ENCODE results near the gene RNF14. TPM values are rescaled to one million over a fixed set of nuclear protein-coding genes. Genes with fewer than 3 reads are reported as not detected.

The RNF14 gene
- total RNA-seq, 1 experiment from 2014 or later = 72.1 TPM

- in situ Hi-C loops (cut with HindIII; ENCODE audit: low pct_unique_long_range_greater_than_20kb, low sequenced_read_pairs) = no loop called here
These were observed 9.5 kb downstream of the RNF14 start for GRCh38 chr5:141978389-141978788.

DNA sequence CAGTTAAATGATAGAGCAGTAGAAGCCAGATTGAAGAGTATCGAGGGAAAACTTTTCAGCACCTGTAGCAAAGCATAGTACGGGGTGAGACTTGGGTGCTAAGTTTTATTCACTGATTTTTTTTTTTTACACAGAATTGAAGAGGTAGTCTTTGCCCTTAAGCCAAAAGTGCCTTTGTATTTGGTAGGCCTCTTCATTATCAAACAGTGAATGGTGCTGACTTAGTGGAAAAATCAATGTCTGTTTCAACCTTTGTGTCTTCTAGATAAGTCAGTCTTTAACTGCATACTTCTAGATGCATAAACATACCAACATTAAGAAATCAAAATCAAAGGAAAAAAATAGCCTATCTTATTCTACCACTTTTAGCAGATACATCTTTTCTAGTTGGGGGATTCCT lies 13.7 kb downstream of the RNF14 start:
- Histone ChIP-seq H3K4me3 (ENCODE audit: low read depth in 2 of 2, low read length in 2 of 2) (no peak overlapping the region), H3K4me1 (ENCODE audit: control insufficient read depth, insufficient read depth, low read length) (no peaks in the 10 kb centered on the region), H3K9me3 (ENCODE audit: control insufficient read depth, insufficient read depth, low read depth, low read length) (no peaks in the 10 kb centered on the region), H3K36me3 (ENCODE audit: control insufficient read depth, insufficient read depth, low read length) (peaks cover 60% of the 10 kb centered on the region), H3K27ac (ENCODE audit: low read length) (no peak overlapping the region), H3K27me3 (ENCODE audit: control insufficient read depth, insufficient read depth, low read length) (no peaks in the 10 kb centered on the region)
- ATAC-seq (no peak), DNase-seq (ENCODE audit: low read depth, low spot score) (no peak)
- in situ Hi-C loops (cut with HindIII; ENCODE audit: low pct_unique_long_range_greater_than_20kb, low sequenced_read_pairs) = no loop called here
- ChIA-PET POLR2A (no interaction called here), CTCF (no interaction called here)
- no peak for TF ChIP-seq POLR2AphosphoS5 (IDR thresholded peaks at IDR 0.05; ENCODE audit: low read depth, low read length)
- no peak for TF ChIP-seq TCF7L2 (IDR thresholded peaks at IDR 0.05; ENCODE audit: low read depth, low read length)
- TF ChIP-seq, protein P1, sequence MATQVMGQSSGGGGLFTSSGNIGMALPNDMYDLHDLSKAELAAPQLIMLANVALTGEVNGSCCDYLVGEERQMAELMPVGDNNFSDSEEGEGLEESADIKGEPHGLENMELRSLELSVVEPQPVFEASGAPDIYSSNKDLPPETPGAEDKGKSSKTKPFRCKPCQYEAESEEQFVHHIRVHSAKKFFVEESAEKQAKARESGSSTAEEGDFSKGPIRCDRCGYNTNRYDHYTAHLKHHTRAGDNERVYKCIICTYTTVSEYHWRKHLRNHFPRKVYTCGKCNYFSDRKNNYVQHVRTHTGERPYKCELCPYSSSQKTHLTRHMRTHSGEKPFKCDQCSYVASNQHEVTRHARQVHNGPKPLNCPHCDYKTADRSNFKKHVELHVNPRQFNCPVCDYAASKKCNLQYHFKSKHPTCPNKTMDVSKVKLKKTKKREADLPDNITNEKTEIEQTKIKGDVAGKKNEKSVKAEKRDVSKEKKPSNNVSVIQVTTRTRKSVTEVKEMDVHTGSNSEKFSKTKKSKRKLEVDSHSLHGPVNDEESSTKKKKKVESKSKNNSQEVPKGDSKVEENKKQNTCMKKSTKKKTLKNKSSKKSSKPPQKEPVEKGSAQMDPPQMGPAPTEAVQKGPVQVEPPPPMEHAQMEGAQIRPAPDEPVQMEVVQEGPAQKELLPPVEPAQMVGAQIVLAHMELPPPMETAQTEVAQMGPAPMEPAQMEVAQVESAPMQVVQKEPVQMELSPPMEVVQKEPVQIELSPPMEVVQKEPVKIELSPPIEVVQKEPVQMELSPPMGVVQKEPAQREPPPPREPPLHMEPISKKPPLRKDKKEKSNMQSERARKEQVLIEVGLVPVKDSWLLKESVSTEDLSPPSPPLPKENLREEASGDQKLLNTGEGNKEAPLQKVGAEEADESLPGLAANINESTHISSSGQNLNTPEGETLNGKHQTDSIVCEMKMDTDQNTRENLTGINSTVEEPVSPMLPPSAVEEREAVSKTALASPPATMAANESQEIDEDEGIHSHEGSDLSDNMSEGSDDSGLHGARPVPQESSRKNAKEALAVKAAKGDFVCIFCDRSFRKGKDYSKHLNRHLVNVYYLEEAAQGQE (IDR thresholded peaks at IDR 0.05; ENCODE audit: insufficient read depth in 1 of 2, low read depth in 2 of 2, low read length in 1 of 2) = no peak
- TF ChIP-seq SIN3A (IDR thresholded peaks at IDR 0.05; ENCODE audit: borderline replicate concordance, insufficient read depth, low read depth, low read length) = no peak
- no peak for TF ChIP-seq CTCF (IDR thresholded peaks at IDR 0.05)
- intact Hi-C loops (cut with micrococcal nuclease; ENCODE audit: unreplicated experiment) = no loop called here
- BruUV-seq (replicated peaks) = no TSS peak

More at GRCh38 chr5:141978389-141978788, 9.5 kb downstream of the RNF14 start:
- no peaks in the 10 kb centered on the region for H3K9me3 ChIP-seq (ENCODE audit: control insufficient read depth, insufficient read depth, low read depth, low read length)
- H3K27ac ChIP-seq (ENCODE audit: low read length) = no peak overlapping the region
- ChIA-PET CTCF (interaction anchor here (1.4 kb wide), 1 partner anchor 9 kb away, joined by 4 read pairs; the partner anchor contains the start of gene RNF14), POLR2A (no interaction called here)
- BruUV-seq (replicated peaks) = no TSS peak
- H3K4me3 ChIP-seq (ENCODE audit: low read depth in 2 of 2, low read length in 2 of 2) = no peak overlapping the region
- H3K36me3 ChIP-seq (ENCODE audit: control insufficient read depth, insufficient read depth, low read length) = peaks cover 61% of the 10 kb centered on the region
- TF ChIP-seq TCF7L2 (IDR thresholded peaks at IDR 0.05; ENCODE audit: low read depth, low read length) = no peak
- no peak for TF ChIP-seq CTCF (IDR thresholded peaks at IDR 0.05)
- TF ChIP-seq SIN3A (IDR thresholded peaks at IDR 0.05; ENCODE audit: borderline replicate concordance, insufficient read depth, low read depth, low read length) = no peak
- TF ChIP-seq, protein P1 (IDR thresholded peaks at IDR 0.05; ENCODE audit: insufficient read depth in 1 of 2, low read depth in 2 of 2, low read length in 1 of 2) = no peak
- no peak for TF ChIP-seq POLR2AphosphoS5 (IDR thresholded peaks at IDR 0.05; ENCODE audit: low read depth, low read length)
- ATAC-seq (no peak), DNase-seq (ENCODE audit: low read depth, low spot score) (no peak)
- H3K27me3 ChIP-seq (ENCODE audit: control insufficient read depth, insufficient read depth, low read length) = no peaks in the 10 kb centered on the region
- H3K4me1 ChIP-seq (ENCODE audit: control insufficient read depth, insufficient read depth, low read length) = no peaks in the 10 kb centered on the region
- intact Hi-C loops (cut with micrococcal nuclease; ENCODE audit: unreplicated experiment) = no loop called here
